Bronchial epithelial cell (primary cell): ENCODE measurements around the gene RSPO4. TPM values are rescaled to one million over a fixed set of nuclear protein-coding genes. Genes with fewer than 3 reads are reported as not detected.
"Not testable (repeated sequence)": the region's sequence is repeated elsewhere in the genome, so short reads cannot be mapped to it uniquely, and the experiment has no call there.

Experiments used
- DNase-seq: peaks from one replicate; pipeline ENCODE4 v3.0.0-alpha.2; 2010; ENCODE audit warnings: low read depth
- FAIRE-seq: peaks from 2 replicates; lab custom pipeline; 2011; peaks lifted over from hg19 to GRCh38; lab: Jason Lieb, UNC
- H3K27me3 ChIP-seq: 2 replicates; pipeline ENCODE4 v1.5.1; 2011; ENCODE audit warnings: low read length; ENCODE audit not compliant: control insufficient read depth, insufficient read depth
- H3K36me3 ChIP-seq: 2 replicates; pipeline ENCODE4 v1.5.1; 2011; ENCODE audit warnings: low read length; ENCODE audit not compliant: control insufficient read depth, insufficient read depth
- H3K4me3 ChIP-seq: 2 replicates; pipeline ENCODE4 v1.5.1; 2011; ENCODE audit warnings: mild to moderate bottlenecking, low read depth, low read length, control low read depth
- CTCF ChIP-seq: IDR thresholded peaks from 2 replicates; pipeline ENCODE4 v1.5.1; 2011; ENCODE audit warnings: mild to moderate bottlenecking, moderate library complexity, low read length, control low read depth, inconsistent platforms; ENCODE audit not compliant: insufficient read depth, severe bottlenecking
- total RNA-seq: library from RNA; depleted of rRNA; stranded (reverse); fragments of >200 nt; gene quantifications from 2 replicates; pipeline ENCODE4 v1.2.1, GENCODE V29; 2014

The RSPO4 gene
- total RNA-seq, 1 donor from 2014 or later = not detected

- no peak for TF ChIP-seq CTCF
- Histone ChIP-seq H3K4me3 (no peak overlapping the region), H3K36me3 (no peaks in the 10 kb centered on the region), H3K27me3 (no peaks in the 10 kb centered on the region)
- FAIRE-seq (no peak), DNase-seq (no peak)
Measured at GRCh38 chr20:1037039-1037438, 34.9 kb upstream of the RSPO4 start.

- no peaks in the 10 kb centered on the region for H3K36me3 ChIP-seq
- no peaks in the 10 kb centered on the region for H3K27me3 ChIP-seq
- no peak overlapping the region for H3K4me3 ChIP-seq
- FAIRE-seq = no peak
- TF ChIP-seq CTCF = no peak
- no peak for DNase-seq
Measured at GRCh38 chr20:1035466-1035865, 33.4 kb upstream of the RSPO4 start.

GRCh38 chr20:1034415-1034789 lies 32.3 kb upstream of the RSPO4 start:
- H3K27me3 ChIP-seq = no peaks in the 10 kb centered on the region
- no peak for TF ChIP-seq CTCF
- H3K36me3 ChIP-seq = no peaks in the 10 kb centered on the region
- H3K4me3 ChIP-seq = no peak overlapping the region
- DNase-seq (peak; percentile 2), FAIRE-seq (no peak)

GRCh38 chr20:1033751-1034414 lies 31.8 kb upstream of the RSPO4 start:
- no peak overlapping the region for H3K4me3 ChIP-seq
- no peak for FAIRE-seq
- TF ChIP-seq CTCF = no peak
- DNase-seq = no peak
- no peaks in the 10 kb centered on the region for H3K27me3 ChIP-seq
- no peaks in the 10 kb centered on the region for H3K36me3 ChIP-seq

- DNase-seq (no peak), FAIRE-seq (no peak)
- Histone ChIP-seq H3K36me3 (no peaks in the 10 kb centered on the region), H3K27me3 (no peaks in the 10 kb centered on the region), H3K4me3 (no peak overlapping the region)
- no peak for TF ChIP-seq CTCF
Measured at GRCh38 chr20:1029980-1030379, 27.9 kb upstream of the RSPO4 start.

- not testable (repeated sequence) for DNase-seq, H3K27me3 ChIP-seq, FAIRE-seq, H3K4me3 ChIP-seq, H3K36me3 ChIP-seq
Measured at GRCh38 chr20:1026214-1026613, 24.1 kb upstream of the RSPO4 start.
